Fibroblast of lung (primary cell): ENCODE results near the gene NUDCD3. TPM values are rescaled to one million over a fixed set of nuclear protein-coding genes. Genes with fewer than 3 reads are reported as not detected.

ENCODE experiments used
- DNase-seq, 2 donors: peaks; one replicate each; pipeline versions ENCODE4 v3.0.0 to v3.0.0-alpha.2; 2010; ENCODE audit warnings: low read depth in 2 of 2
- H2AFZ ChIP-seq: 2 replicates; pipeline ENCODE4 v1.5.1; 2012; ENCODE audit warnings: low read length, control low read depth, inconsistent platforms
- H3K27ac ChIP-seq: 2 replicates; pipeline ENCODE4 v1.5.1; 2011; ENCODE audit warnings: low read length, control low read depth; ENCODE audit not compliant: insufficient read depth
- H3K27me3 ChIP-seq: 2 replicates; pipeline ENCODE4 v1.5.1; 2011; ENCODE audit warnings: mild to moderate bottlenecking, low read length; ENCODE audit not compliant: control insufficient read depth, insufficient read depth
- H3K36me3 ChIP-seq: 2 replicates; pipeline ENCODE4 v1.5.1; 2011; ENCODE audit warnings: low read length; ENCODE audit not compliant: control insufficient read depth, insufficient read depth
- H3K4me1 ChIP-seq: 2 replicates; pipeline ENCODE4 v1.5.1; 2011; ENCODE audit warnings: low read length; ENCODE audit not compliant: control insufficient read depth, insufficient read depth; ENCODE audit errors: extremely low read depth
- H3K4me2 ChIP-seq: 2 replicates; pipeline ENCODE4 v1.5.1; 2011; ENCODE audit warnings: low read length, control low read depth; ENCODE audit not compliant: insufficient read depth; ENCODE audit errors: extremely low read depth
- H3K4me3 ChIP-seq, 4 experiments: fragments of 200-600 bp in 1 of 4; sonication (generic) in 1 of 4; replicated peaks in 1 of 4; 2 replicates each; pipeline ENCODE4 v1.5.1; 2011 to 2016; ENCODE audit warnings: low read length in 4 of 4, low read depth in 3 of 4, mild to moderate bottlenecking in 3 of 4, control low read depth in 2 of 4, inconsistent platforms in 1 of 4, mixed read lengths in 1 of 4; ENCODE audit not compliant: insufficient read depth in 1 of 4; ENCODE audit errors: control extremely low read depth in 1 of 4
- H3K79me2 ChIP-seq: 2 replicates; pipeline ENCODE4 v1.5.1; 2012; ENCODE audit warnings: mild to moderate bottlenecking, low read length, inconsistent platforms; ENCODE audit not compliant: control insufficient read depth, insufficient read depth
- H3K9ac ChIP-seq: 2 replicates; pipeline ENCODE4 v1.5.1; 2011; ENCODE audit warnings: mild to moderate bottlenecking, low read length, control low read depth; ENCODE audit not compliant: insufficient read depth
- H3K9me3 ChIP-seq: 2 replicates; pipeline ENCODE4 v1.5.1; 2012; ENCODE audit warnings: low read depth, low read length; ENCODE audit not compliant: control insufficient read depth, insufficient read depth
- H4K20me1 ChIP-seq: 2 replicates; pipeline ENCODE4 v1.5.1; 2011; ENCODE audit warnings: low read length; ENCODE audit not compliant: control insufficient read depth, insufficient read depth; ENCODE audit errors: extremely low read depth
- EZH2 ChIP-seq: IDR thresholded peaks from 2 replicates; pipeline ENCODE4 v1.5.1; 2012; ENCODE audit warnings: low read length, control low read depth, mild to moderate bottlenecking; ENCODE audit errors: missing control alignments
- polyA plus RNA-seq, 2 donors: library from polyadenylated mRNA; depleted of rRNA in 1 of 2; stranded (reverse) in 1 of 2; unstranded in 1 of 2; fragments of >200 nt; gene quantifications; 2 replicates each; pipeline ENCODE4 v1.2.1, GENCODE V29; 2011 to 2012; ENCODE audit warnings: missing spikeins in 1 of 2
- total RNA-seq: library from RNA; depleted of rRNA; stranded (reverse); fragments of >200 nt; gene quantifications from 2 replicates; pipeline ENCODE4 v1.2.1, GENCODE V29; 2014
- TF ChIP-seq, protein P1 (sequence below), 2 donors: IDR thresholded peaks in 1 of 2; conservative IDR thresholded peaks in 1 of 2; 1 replicate in 1 of 2; 2 replicates in 1 of 2; pipeline ENCODE4 v1.5.1; 2011 to 2012; ENCODE audit warnings: low read length in 2 of 2, control low read depth in 1 of 2, inconsistent platforms in 1 of 2, low read depth in 1 of 2, mild to moderate bottlenecking in 1 of 2

NUDCD3 gene
- total and polyA plus RNA-seq, 2 donors (not counting 1 experiment from before 2014, with no cell fraction given) = 51.9 to 68.7 TPM

DNA sequence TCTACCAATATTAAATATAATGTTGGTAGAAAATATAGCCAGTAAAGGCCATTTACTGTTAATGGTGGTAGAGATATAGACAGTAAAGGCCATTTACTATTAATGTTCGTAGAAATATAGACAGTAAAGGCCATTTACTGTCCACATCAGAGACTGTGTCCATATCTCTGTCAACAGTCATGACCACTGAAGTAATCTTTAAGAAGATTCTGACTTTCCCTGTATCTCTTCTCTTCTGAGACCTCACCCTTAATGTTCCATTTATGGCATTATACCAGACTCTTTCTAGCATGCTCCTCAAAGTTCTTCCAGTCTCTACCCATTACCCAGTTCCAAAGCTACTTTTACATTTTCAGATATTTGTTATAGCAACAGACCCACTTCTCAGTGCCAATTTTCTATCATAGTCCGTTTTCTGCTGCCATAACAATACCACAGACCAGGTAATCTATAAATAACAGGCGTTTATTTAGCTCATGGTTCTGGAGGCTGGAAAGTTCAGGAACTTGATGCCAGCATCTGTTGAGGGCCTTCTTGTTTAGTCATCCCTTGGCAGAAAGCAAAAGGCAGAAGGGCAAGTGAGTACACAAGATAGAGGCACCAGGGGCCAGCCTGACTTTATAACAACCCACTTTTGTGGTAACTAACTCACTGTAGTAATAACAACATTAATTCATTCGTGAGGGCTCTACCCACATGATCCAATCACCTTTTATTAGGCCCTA, 7.9 kb upstream of the NUDCD3 start:
- Histone ChIP-seq H3K79me2 (no peaks in the 10 kb centered on the region), H3K4me2 (no peak overlapping the region), H4K20me1 (no peaks in the 10 kb centered on the region), H3K4me1 (no peaks in the 10 kb centered on the region), H3K9ac (no peak overlapping the region), H3K36me3 (no peaks in the 10 kb centered on the region), H3K27me3 (no peaks in the 10 kb centered on the region), H3K9me3 (no peaks in the 10 kb centered on the region), H2AFZ (no peak overlapping the region), H3K27ac (no peak overlapping the region), H3K4me3 (no peak overlapping the region)
- TF ChIP-seq, protein P1, sequence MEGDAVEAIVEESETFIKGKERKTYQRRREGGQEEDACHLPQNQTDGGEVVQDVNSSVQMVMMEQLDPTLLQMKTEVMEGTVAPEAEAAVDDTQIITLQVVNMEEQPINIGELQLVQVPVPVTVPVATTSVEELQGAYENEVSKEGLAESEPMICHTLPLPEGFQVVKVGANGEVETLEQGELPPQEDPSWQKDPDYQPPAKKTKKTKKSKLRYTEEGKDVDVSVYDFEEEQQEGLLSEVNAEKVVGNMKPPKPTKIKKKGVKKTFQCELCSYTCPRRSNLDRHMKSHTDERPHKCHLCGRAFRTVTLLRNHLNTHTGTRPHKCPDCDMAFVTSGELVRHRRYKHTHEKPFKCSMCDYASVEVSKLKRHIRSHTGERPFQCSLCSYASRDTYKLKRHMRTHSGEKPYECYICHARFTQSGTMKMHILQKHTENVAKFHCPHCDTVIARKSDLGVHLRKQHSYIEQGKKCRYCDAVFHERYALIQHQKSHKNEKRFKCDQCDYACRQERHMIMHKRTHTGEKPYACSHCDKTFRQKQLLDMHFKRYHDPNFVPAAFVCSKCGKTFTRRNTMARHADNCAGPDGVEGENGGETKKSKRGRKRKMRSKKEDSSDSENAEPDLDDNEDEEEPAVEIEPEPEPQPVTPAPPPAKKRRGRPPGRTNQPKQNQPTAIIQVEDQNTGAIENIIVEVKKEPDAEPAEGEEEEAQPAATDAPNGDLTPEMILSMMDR (conservative IDR thresholded peaks at IDR 0.05 in 1 of 2, IDR thresholded peaks at IDR 0.05 in 1 of 2; ENCODE audit: low read depth in 1 of 2, low read length in 2 of 2) = no peak
- no peak for TF ChIP-seq EZH2
- DNase-seq = no peak

- Histone ChIP-seq H2AFZ (no peak overlapping the region), H3K4me3 (no peak overlapping the region), H3K4me2 (no peak overlapping the region), H4K20me1 (no peaks in the 10 kb centered on the region), H3K36me3 (no peaks in the 10 kb centered on the region), H3K27me3 (no peaks in the 10 kb centered on the region), H3K9ac (no peak overlapping the region), H3K9me3 (no peaks in the 10 kb centered on the region), H3K4me1 (no peaks in the 10 kb centered on the region), H3K27ac (no peak overlapping the region), H3K79me2 (no peaks in the 10 kb centered on the region)
- TF ChIP-seq, protein P1 (conservative IDR thresholded peaks at IDR 0.05 in 1 of 2, IDR thresholded peaks at IDR 0.05 in 1 of 2; ENCODE audit: low read depth in 1 of 2, low read length in 2 of 2) = no peak
- no peak for TF ChIP-seq EZH2
- DNase-seq = no peak
Measured at GRCh38 chr7:44497155-44498027, 6.9 kb upstream of the NUDCD3 start.

- Histone ChIP-seq H3K9ac (no peak overlapping the region), H3K4me3 (no peak overlapping the region), H3K79me2 (no peaks in the 10 kb centered on the region), H3K27ac (no peak overlapping the region), H3K9me3 (no peaks in the 10 kb centered on the region), H3K4me1 (no peaks in the 10 kb centered on the region), H2AFZ (no peak overlapping the region), H3K27me3 (no peaks in the 10 kb centered on the region), H4K20me1 (no peaks in the 10 kb centered on the region), H3K36me3 (no peaks in the 10 kb centered on the region), H3K4me2 (no peak overlapping the region)
- DNase-seq = no peak
- TF ChIP-seq, protein P1 (conservative IDR thresholded peaks at IDR 0.05 in 1 of 2, IDR thresholded peaks at IDR 0.05 in 1 of 2; ENCODE audit: low read depth in 1 of 2, low read length in 2 of 2) = no peak
- TF ChIP-seq EZH2 = no peak
Measured at GRCh38 chr7:44496385-44496784, 5.9 kb upstream of the NUDCD3 start.
